ENCODE measurements around the gene GYPC. TPM values are rescaled to one million over a fixed set of nuclear protein-coding genes. Genes with fewer than 3 reads are reported as not detected.

The GYPC gene
- total and polyA plus RNA-seq, 2 of the 4 experiments (the other 2 are of a cell fraction): 53.4 to 96.3 TPM

DNA sequence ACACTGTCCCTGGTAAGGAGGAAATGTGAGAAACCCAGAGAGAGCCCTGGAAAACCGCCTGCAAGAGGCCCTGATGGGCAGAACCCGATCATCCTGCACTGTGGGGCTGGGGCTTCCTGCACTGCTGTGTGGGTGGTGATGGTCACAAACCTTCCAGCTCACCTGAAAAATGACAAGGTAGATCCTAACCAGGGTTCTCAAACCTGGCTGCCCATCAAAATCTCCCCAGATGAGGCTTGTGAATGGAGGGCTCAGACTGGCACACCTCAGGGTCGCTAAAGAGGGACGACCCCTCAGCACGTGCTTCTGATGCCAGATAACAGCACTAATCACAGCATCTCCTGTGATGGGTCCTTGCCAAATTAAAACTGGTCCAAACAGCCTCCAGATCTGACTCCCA is 74.7 kb downstream of the GYPC start:
- no peak for TF ChIP-seq MXI1 (IDR thresholded peaks at IDR 0.05; ENCODE audit: borderline replicate concordance, low read depth, low read length)
- no peak for TF ChIP-seq MAFK (IDR thresholded peaks at IDR 0.05; ENCODE audit: low read depth, low read length)
- TF ChIP-seq POLR2A (IDR thresholded peaks at IDR 0.05; ENCODE audit: low read depth, low read length): no peak
- no peak for TF ChIP-seq BHLHE40 (IDR thresholded peaks at IDR 0.05; ENCODE audit: low read depth, low read length)
- TF ChIP-seq RAD21 (IDR thresholded peaks at IDR 0.05; ENCODE audit: low read length): no peak
- no peak for TF ChIP-seq NFE2L2 (IDR thresholded peaks at IDR 0.05; ENCODE audit: low read depth, low read length)
- TF ChIP-seq, protein P1, sequence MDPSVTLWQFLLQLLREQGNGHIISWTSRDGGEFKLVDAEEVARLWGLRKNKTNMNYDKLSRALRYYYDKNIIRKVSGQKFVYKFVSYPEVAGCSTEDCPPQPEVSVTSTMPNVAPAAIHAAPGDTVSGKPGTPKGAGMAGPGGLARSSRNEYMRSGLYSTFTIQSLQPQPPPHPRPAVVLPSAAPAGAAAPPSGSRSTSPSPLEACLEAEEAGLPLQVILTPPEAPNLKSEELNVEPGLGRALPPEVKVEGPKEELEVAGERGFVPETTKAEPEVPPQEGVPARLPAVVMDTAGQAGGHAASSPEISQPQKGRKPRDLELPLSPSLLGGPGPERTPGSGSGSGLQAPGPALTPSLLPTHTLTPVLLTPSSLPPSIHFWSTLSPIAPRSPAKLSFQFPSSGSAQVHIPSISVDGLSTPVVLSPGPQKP (IDR thresholded peaks at IDR 0.05; ENCODE audit: borderline replicate concordance, low read depth, low read length): no peak
- TF ChIP-seq MAZ (IDR thresholded peaks at IDR 0.05; ENCODE audit: borderline replicate concordance, low read depth, low read length): no peak
- TF ChIP-seq SMC3 (IDR thresholded peaks at IDR 0.05; ENCODE audit: low read depth, low read length): no peak
- TF ChIP-seq FOS (IDR thresholded peaks at IDR 0.05; ENCODE audit: low read depth, low read length): no peak
- TF ChIP-seq, protein P2, sequence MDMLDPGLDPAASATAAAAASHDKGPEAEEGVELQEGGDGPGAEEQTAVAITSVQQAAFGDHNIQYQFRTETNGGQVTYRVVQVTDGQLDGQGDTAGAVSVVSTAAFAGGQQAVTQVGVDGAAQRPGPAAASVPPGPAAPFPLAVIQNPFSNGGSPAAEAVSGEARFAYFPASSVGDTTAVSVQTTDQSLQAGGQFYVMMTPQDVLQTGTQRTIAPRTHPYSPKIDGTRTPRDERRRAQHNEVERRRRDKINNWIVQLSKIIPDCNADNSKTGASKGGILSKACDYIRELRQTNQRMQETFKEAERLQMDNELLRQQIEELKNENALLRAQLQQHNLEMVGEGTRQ (IDR thresholded peaks at IDR 0.05; ENCODE audit: low read depth, low read length): no peak
- TF ChIP-seq RCOR1 (IDR thresholded peaks at IDR 0.05; ENCODE audit: insufficient replicate concordance, low read length): no peak
- TF ChIP-seq CTCF (conservative IDR thresholded peaks at IDR 0.05; ENCODE audit: low read depth, low read length): no peak
- no peak for TF ChIP-seq CEBPB (IDR thresholded peaks at IDR 0.05; ENCODE audit: low read depth, low read length)
- TF ChIP-seq CHD1 (IDR thresholded peaks at IDR 0.05; ENCODE audit: low read depth, low read length): no peak
- no peak for TF ChIP-seq RFX5 (IDR thresholded peaks at IDR 0.05; ENCODE audit: low read depth, low read length)
- Histone ChIP-seq H2AK9ac (replicated peaks; ENCODE audit: low read depth, low read length, poor library complexity) (no peak overlapping the region), H2BK5ac (ENCODE audit: low read depth, low read length, poor library complexity, severe bottlenecking) (no peak overlapping the region), H3K4me2 (ENCODE audit: low read depth, low read length) (no peak overlapping the region), H3K4ac (ENCODE audit: low read depth, low read length) (no peak overlapping the region), H3K9me3 (ENCODE audit: control insufficient read depth, insufficient read depth, low read length) (no peaks in the 10 kb centered on the region), H2BK20ac (ENCODE audit: low read depth, low read length) (no peak overlapping the region), H3K14ac (replicated peaks; ENCODE audit: low read depth, low read length) (no peak overlapping the region), H2BK120ac (ENCODE audit: low read depth, low read length) (no peak overlapping the region), H3K4me3 (ENCODE audit: insufficient read depth, low read depth, low read length) (no peak overlapping the region), H3K79me1 (ENCODE audit: low read depth in 1 of 2, low read length in 2 of 2) (no peaks in the 10 kb centered on the region), H4K20me1 (ENCODE audit: insufficient read depth, low read length) (no peaks in the 10 kb centered on the region), H2BK15ac (ENCODE audit: low read depth, low read length) (no peak overlapping the region), H4K8ac (ENCODE audit: low read depth in 2 of 2, low read length in 2 of 2) (no peak overlapping the region), H3K27me3 (ENCODE audit: control insufficient read depth, insufficient read depth, low read length) (peaks cover 6% of the 10 kb centered on the region), H3K27ac (ENCODE audit: insufficient read depth, low read length) (no peak overlapping the region), H4K5ac (ENCODE audit: low read depth, low read length) (no peak overlapping the region), H2AK5ac (ENCODE audit: low read depth, low read length) (no peak overlapping the region), H4K91ac (ENCODE audit: insufficient read depth, low read depth, low read length) (no peak overlapping the region), H3K56ac (ENCODE audit: extremely low read depth, insufficient read depth, low read length) (no peak overlapping the region), H3K36me3 (ENCODE audit: control insufficient read depth, insufficient read depth, low read length) (no peaks in the 10 kb centered on the region), H2AFZ (replicated peaks; ENCODE audit: low read length, poor library complexity) (no peak overlapping the region), H3K18ac (ENCODE audit: low read depth, low read length) (no peak overlapping the region), H3K23ac (ENCODE audit: low read depth, low read length) (no peak overlapping the region), H3K9ac (ENCODE audit: low read depth, low read length) (no peak overlapping the region), H3K9me1 (ENCODE audit: insufficient read depth, low read length) (no peaks in the 10 kb centered on the region), H3K4me1 (ENCODE audit: control insufficient read depth, insufficient read depth, low read length) (no peaks in the 10 kb centered on the region)
- in situ Hi-C loops (cut with MboI; ENCODE audit: low sequenced_read_pairs) (no loop called here), dilution Hi-C loops (cut with HindIII; ENCODE audit: low sequenced_read_pairs, unreplicated experiment) (no loop called here), intact Hi-C loops (cut with micrococcal nuclease) (no loop called here)
- ChIA-PET POLR2A (ENCODE audit: unreplicated experiment) (no interaction called here), CTCF (interaction anchor here (0.6 kb wide), 1 partner anchor 34 kb away, joined by 5 read pairs; no protein-coding TSS in a partner anchor)
- no CpG with 5 or more reads among the region's 5 CpGs for WGBS, 2 experiments (ENCODE audit: extremely low coverage in 2 of 2, insufficient read length in 1 of 2)
- ATAC-seq (ENCODE audit: low read depth): no peak
- DNase-seq: no peak
- BruUV-seq (replicated peaks): no TSS peak
